GM12878 (cell line): Measurements from ENCODE around the gene UFM1. TPM values are rescaled to one million over a fixed set of nuclear protein-coding genes. Genes with fewer than 3 reads are reported as not detected.

ENCODE experiments used
- HDGF ChIP-seq: fragments of 450-650 bp; IDR thresholded peaks from 2 replicates; pipeline ENCODE4 v1.6.1; 2016; ENCODE audit warnings: antibody characterized with exemption
- LARP7 ChIP-seq: fragments of 450-650 bp; IDR thresholded peaks from 2 replicates; pipeline ENCODE4 v1.6.1; 2017; ENCODE audit warnings: mild to moderate bottlenecking
- MEF2A ChIP-seq: IDR thresholded peaks from 2 replicates; pipeline ENCODE4 v1.6.1; 2011; ENCODE audit warnings: low read depth, mild to moderate bottlenecking, low read length, moderate library complexity; ENCODE audit not compliant: insufficient read depth
- NFIC ChIP-seq: IDR thresholded peaks from 2 replicates; pipeline ENCODE4 v1.6.1; 2012; ENCODE audit warnings: low read depth, mild to moderate bottlenecking, inconsistent platforms, low read length, moderate library complexity
- NFYB ChIP-seq: IDR thresholded peaks from 2 replicates; pipeline ENCODE4 v1.6.1; 2011; ENCODE audit warnings: low read depth, mild to moderate bottlenecking, low read length, improper control_type of control experiment, moderate library complexity; ENCODE audit not compliant: insufficient read depth
- RB1 ChIP-seq: fragments of 450-650 bp; formaldehyde crosslinking; IDR thresholded peaks from 2 replicates; pipeline ENCODE4 v1.6.1; 2017; ENCODE audit warnings: mild to moderate bottlenecking, borderline replicate concordance
- RCOR1 ChIP-seq: conservative IDR thresholded peaks from 2 replicates; pipeline ENCODE4 v1.6.1; 2012; ENCODE audit warnings: low read depth, low read length, improper control_type of control experiment
- RUNX3 ChIP-seq: IDR thresholded peaks from 2 replicates; pipeline ENCODE4 v1.6.1; 2012; ENCODE audit warnings: low read length, inconsistent platforms
- polyA plus RNA-seq, 11 experiments: library from polyadenylated mRNA; depleted of rRNA in 4 of 11; unstranded in 6 of 11; stranded (reverse) in 5 of 11; fragments of >200 nt; fragmentation: Nextera tagmentation in 4 of 11; fragmentation: Illumina TruSeq in 1 of 11; extraction: Ambion mirVana in 4 of 11; extraction: Trizol in 1 of 11; gene quantifications; 1 replicate in 1 of 11; 2 replicates in 10 of 11; pipeline versions ENCODE4 v1.2.1 to v1.2.3, GENCODE V29; 2011 to 2016; ENCODE audit warnings: inconsistent platforms in 2 of 11, missing spikeins in 2 of 11, low read depth in 1 of 11
- total RNA-seq, 4 experiments: library from RNA; depleted of rRNA in 3 of 4; stranded (reverse); fragments of >200 nt in 3 of 4; fragmentation: Illumina TruSeq in 1 of 4; extraction: Trizol in 1 of 4; gene quantifications; 2 replicates each; pipeline versions ENCODE4 v1.2.1 to v1.2.3, GENCODE V29; 2013 to 2021
- TF ChIP-seq, protein P1 (sequence below): IDR thresholded peaks from 2 replicates; pipeline ENCODE4 v1.6.1; 2012; ENCODE audit warnings: low read depth, low read length, improper control_type of control experiment
- TF ChIP-seq, protein P2 (sequence below): IDR thresholded peaks from 2 replicates; pipeline ENCODE4 v1.6.1; 2012; ENCODE audit warnings: mild to moderate bottlenecking, low read depth, low read length
- TF ChIP-seq, protein P3 (sequence below): fragments of 450-650 bp; IDR thresholded peaks from 2 replicates; pipeline ENCODE4 v1.6.1; 2017; ENCODE audit warnings: borderline replicate concordance

The UFM1 gene
- total and polyA plus RNA-seq, 10 of the 15 experiments (the other 5 are each of a cell fraction or from before 2014, with no cell fraction given), result 40.8 to 96.5 (median 73.8) TPM

DNA sequence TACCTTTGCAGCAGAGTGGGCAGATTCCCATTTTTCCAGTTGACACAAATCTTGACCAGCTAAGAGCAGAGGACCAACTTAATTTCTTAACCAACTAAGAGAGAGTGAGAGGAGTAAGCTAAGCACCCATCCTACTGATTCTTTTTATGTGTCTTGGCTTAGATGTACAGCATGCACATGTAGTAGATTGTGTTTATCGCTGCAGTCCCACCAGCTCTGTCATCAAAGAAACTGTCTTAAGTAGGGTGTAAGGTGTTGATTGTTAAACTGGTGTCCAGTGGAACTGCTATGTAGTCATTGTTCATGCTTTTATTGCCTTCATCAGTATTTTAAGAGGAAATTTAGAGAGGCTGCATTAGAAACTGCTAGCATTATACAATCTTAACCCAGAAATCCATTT is 9.0 kb upstream of the UFM1 start (continued):
- TF ChIP-seq, protein P1, sequence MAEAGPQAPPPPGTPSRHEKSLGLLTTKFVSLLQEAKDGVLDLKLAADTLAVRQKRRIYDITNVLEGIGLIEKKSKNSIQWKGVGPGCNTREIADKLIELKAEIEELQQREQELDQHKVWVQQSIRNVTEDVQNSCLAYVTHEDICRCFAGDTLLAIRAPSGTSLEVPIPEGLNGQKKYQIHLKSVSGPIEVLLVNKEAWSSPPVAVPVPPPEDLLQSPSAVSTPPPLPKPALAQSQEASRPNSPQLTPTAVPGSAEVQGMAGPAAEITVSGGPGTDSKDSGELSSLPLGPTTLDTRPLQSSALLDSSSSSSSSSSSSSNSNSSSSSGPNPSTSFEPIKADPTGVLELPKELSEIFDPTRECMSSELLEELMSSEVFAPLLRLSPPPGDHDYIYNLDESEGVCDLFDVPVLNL, result no peak
- TF ChIP-seq NFIC (no peak), MEF2A (no peak), RB1 (no peak), RUNX3 (no peak), RCOR1 (no peak), NFYB (no peak), LARP7 (no peak), HDGF (no peak)
- TF ChIP-seq, protein P2, sequence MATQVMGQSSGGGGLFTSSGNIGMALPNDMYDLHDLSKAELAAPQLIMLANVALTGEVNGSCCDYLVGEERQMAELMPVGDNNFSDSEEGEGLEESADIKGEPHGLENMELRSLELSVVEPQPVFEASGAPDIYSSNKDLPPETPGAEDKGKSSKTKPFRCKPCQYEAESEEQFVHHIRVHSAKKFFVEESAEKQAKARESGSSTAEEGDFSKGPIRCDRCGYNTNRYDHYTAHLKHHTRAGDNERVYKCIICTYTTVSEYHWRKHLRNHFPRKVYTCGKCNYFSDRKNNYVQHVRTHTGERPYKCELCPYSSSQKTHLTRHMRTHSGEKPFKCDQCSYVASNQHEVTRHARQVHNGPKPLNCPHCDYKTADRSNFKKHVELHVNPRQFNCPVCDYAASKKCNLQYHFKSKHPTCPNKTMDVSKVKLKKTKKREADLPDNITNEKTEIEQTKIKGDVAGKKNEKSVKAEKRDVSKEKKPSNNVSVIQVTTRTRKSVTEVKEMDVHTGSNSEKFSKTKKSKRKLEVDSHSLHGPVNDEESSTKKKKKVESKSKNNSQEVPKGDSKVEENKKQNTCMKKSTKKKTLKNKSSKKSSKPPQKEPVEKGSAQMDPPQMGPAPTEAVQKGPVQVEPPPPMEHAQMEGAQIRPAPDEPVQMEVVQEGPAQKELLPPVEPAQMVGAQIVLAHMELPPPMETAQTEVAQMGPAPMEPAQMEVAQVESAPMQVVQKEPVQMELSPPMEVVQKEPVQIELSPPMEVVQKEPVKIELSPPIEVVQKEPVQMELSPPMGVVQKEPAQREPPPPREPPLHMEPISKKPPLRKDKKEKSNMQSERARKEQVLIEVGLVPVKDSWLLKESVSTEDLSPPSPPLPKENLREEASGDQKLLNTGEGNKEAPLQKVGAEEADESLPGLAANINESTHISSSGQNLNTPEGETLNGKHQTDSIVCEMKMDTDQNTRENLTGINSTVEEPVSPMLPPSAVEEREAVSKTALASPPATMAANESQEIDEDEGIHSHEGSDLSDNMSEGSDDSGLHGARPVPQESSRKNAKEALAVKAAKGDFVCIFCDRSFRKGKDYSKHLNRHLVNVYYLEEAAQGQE, result no peak
- TF ChIP-seq, protein P3, sequence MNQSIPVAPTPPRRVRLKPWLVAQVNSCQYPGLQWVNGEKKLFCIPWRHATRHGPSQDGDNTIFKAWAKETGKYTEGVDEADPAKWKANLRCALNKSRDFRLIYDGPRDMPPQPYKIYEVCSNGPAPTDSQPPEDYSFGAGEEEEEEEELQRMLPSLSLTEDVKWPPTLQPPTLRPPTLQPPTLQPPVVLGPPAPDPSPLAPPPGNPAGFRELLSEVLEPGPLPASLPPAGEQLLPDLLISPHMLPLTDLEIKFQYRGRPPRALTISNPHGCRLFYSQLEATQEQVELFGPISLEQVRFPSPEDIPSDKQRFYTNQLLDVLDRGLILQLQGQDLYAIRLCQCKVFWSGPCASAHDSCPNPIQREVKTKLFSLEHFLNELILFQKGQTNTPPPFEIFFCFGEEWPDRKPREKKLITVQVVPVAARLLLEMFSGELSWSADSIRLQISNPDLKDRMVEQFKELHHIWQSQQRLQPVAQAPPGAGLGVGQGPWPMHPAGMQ, result no peak
